Middle frontal gyrus (tissue), 1 donor: ENCODE data around the gene REXO1.

Experiments used
- DNase-seq: peaks from one replicate; pipeline ENCODE4 v3.0.0-alpha.2; 2015; ENCODE audit warnings: low spot score; ENCODE audit errors: extremely low spot score

REXO1 gene

GRCh38 chr19:1860821-1861598 lies 12.7 kb upstream of the REXO1 start:
- DNase-seq: no peak

- DNase-seq: peak; percentile 52
These were observed 11.9 kb upstream of the REXO1 start for GRCh38 chr19:1860042-1860775.

GRCh38 chr19:1859331-1859781 lies 11.1 kb upstream of the REXO1 start:
- DNase-seq: no peak

- DNase-seq: no peak
These were observed 10.3 kb upstream of the REXO1 start for GRCh38 chr19:1858412-1859081.

GRCh38 chr19:1857648-1858326 lies 9.5 kb upstream of the REXO1 start:
- no peak for DNase-seq

GRCh38 chr19:1856698-1857603 lies 8.7 kb upstream of the REXO1 start:
- no peak for DNase-seq

- no peak for DNase-seq
These were observed 8.0 kb upstream of the REXO1 start for GRCh38 chr19:1856345-1856697.

GRCh38 chr19:1855828-1856255 lies 7.6 kb upstream of the REXO1 start:
- DNase-seq: no peak

GRCh38 chr19:1855040-1855827 lies 7.0 kb upstream of the REXO1 start:
- DNase-seq: no peak

GRCh38 chr19:1854542-1855039 lies 6.3 kb upstream of the REXO1 start:
- no peak for DNase-seq

GRCh38 chr19:1854039-1854541 lies 5.8 kb upstream of the REXO1 start:
- no peak for DNase-seq

- DNase-seq: no peak
These were observed 5.2 kb upstream of the REXO1 start for GRCh38 chr19:1853295-1854038.

- DNase-seq: no peak
These were observed 4.4 kb upstream of the REXO1 start for GRCh38 chr19:1852581-1853128.

GRCh38 chr19:1851654-1852580 lies 3.6 kb upstream of the REXO1 start:
- DNase-seq: no peak

- no peak for DNase-seq
These were observed 2.7 kb upstream of the REXO1 start for GRCh38 chr19:1850809-1851653.

- no peak for DNase-seq
These were observed 1.7 kb upstream of the REXO1 start for GRCh38 chr19:1849886-1850398.
